Measurements from ENCODE around the gene TADA3. TPM values are rescaled to one million over a fixed set of nuclear protein-coding genes. Genes with fewer than 3 reads are reported as not detected.

Gene TADA3
- total RNA-seq, 1 experiment from 2014 or later = 49.0 TPM

- Mint-ChIP-seq H3K27ac (no peak overlapping the region), H3K9me3 (no peaks in the 10 kb centered on the region), H3K36me3 (peaks cover 28% of the 10 kb centered on the region), H3K4me1 (peaks cover 6% of the 10 kb centered on the region), H3K27me3 (ENCODE audit: low read depth) (no peaks in the 10 kb centered on the region), H3K4me3 (no peak overlapping the region)
- DNase-seq (ENCODE audit: low spot score) (no peak), ATAC-seq (no peak)
- TF ChIP-seq NFE2L1 (CRISPR knock-in tag; IDR thresholded peaks at IDR 0.05) (no peak), ELF4 (CRISPR knock-in tag; IDR thresholded peaks at IDR 0.05; ENCODE audit: low read depth) (no peak), MLX (CRISPR knock-in tag; IDR thresholded peaks at IDR 0.05) (no peak), ZNF512 (CRISPR knock-in tag; IDR thresholded peaks at IDR 0.05; ENCODE audit: borderline replicate concordance) (no peak), CREM (CRISPR knock-in tag; IDR thresholded peaks at IDR 0.05) (no peak), ZSCAN18 (CRISPR knock-in tag; IDR thresholded peaks at IDR 0.05) (no peak), FOXK1 (CRISPR knock-in tag; IDR thresholded peaks at IDR 0.05) (no peak), CDX4 (CRISPR knock-in tag; IDR thresholded peaks at IDR 0.05; ENCODE audit: borderline replicate concordance) (no peak), E2F5 (CRISPR knock-in tag; IDR thresholded peaks at IDR 0.05) (no peak), EMX1 (CRISPR knock-in tag; IDR thresholded peaks at IDR 0.05) (no peak), ZNF219 (CRISPR knock-in tag; IDR thresholded peaks at IDR 0.05; ENCODE audit: borderline replicate concordance) (no peak), ZNF671 (CRISPR knock-in tag; IDR thresholded peaks at IDR 0.05) (no peak), GRHL2 (CRISPR knock-in tag; IDR thresholded peaks at IDR 0.05; ENCODE audit: insufficient replicate concordance, severe bottlenecking) (no peak), TP53 (CRISPR knock-in tag; IDR thresholded peaks at IDR 0.05) (no peak), ATF6 (CRISPR knock-in tag; IDR thresholded peaks at IDR 0.05) (no peak)
- POLR2A ChIA-PET = interaction anchor here (0.6 kb wide), 1 partner anchor 41 kb away, joined by 3 read pairs; no protein-coding TSS in a partner anchor
- CTCF ChIA-PET = interaction anchor here (0.6 to 1.4 kb wide), 4 partner anchors 11 to 388 kb away, joined by 3 read pairs; no protein-coding TSS in a partner anchor
These were observed 45.7 kb upstream of the TADA3 start for GRCh38 chr3:9837701-9838582.
